GM21423 (cell line): ENCODE measurements around the gene C6orf15.

Experiments used
- ATAC-seq: cut with Tn5 transposase; IDR thresholded peaks from one replicate; pipeline ENCODE4 v1.9.1; 2021; ENCODE audit warnings: mild to moderate bottlenecking, moderate library complexity; ENCODE audit not compliant: unreplicated experiment

The C6orf15 gene

DNA sequence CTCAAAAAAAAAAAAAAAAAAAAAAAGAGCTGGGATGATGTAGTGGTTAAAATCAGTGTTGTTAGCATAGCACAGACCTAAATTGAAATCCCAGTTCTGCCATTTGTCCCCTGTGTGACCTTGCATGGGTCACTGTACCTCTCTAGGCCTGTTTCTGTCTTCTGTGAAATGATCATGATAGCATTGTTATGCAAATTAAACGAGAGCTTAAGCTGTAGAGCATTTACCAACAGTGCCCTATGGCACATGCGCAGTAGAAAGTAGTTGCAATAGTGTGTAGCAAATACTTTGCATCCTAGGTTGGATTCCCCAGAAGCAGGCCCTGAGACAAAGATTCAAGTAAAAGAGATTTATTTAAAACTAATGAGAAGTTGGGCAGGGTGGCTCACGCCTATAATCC, 19.2 kb upstream of the C6orf15 start:
- ATAC-seq: no peak

DNA sequence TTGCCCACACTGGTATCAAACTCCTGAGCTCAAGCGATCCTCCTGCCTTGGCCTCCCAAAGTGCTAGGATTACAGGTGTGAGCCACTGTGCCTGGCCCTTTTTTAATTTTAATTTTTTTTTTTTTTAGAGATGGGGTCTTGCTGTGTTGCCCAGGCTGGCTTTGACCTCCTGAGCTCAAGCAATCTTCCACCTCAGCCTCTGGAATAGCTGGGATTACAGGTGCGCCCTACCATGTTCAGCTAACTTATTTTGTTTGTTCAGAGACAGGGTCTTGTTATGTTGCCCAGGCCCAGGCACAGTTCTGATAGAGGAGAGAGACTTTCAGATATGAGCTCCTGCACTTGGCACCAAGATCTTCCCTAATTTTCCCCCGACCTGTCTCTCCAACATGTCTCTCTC, 18.4 kb upstream of the C6orf15 start:
- no peak for ATAC-seq

DNA sequence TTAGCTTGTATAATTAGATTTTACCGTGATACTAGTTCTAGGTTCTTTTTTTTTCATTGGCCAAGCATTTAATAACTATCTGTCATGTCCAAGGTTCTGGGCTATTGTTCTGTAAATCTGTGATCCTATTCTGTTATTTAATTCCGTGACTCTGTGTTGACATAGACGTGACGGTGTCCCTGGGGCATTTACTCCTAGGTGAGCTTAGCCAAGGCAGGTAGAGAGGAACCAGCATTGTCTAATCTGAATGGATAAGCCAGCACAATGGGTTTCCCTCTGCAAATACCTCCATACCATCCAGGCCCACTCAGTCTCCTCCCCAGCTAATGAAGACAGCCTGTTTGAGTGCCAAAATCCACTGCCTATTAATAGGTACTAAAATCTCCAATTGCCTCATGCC, 16.8 kb upstream of the C6orf15 start:
- no peak for ATAC-seq

DNA sequence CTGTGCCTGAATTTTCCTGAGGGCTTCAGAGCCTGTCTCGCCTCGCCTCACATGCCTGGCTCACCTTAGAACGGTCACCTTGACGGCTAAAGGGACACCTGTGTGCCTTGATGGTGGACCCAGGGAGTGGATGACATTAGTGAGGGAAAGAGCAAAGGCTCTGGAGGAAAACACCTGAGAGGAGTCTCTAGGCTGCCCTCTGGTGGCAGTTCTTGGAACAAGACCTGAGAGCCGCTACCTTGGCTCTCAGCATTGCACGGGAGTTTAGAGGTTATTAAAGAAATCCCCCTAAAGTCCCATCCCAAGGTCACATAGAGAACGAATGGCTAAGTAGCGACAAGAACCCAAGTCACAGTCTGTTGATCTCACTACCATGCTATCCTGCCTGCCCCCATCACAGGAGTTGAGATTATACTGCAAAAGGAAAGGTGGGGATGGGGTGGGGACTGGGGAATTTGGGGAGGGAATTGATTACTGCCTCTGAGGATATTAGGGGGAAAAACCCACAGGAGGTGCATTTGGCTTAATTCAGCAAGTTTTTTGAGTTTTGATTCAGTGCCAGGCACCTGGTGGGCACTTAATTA, 15.8 kb upstream of the C6orf15 start:
- ATAC-seq: no peak

DNA sequence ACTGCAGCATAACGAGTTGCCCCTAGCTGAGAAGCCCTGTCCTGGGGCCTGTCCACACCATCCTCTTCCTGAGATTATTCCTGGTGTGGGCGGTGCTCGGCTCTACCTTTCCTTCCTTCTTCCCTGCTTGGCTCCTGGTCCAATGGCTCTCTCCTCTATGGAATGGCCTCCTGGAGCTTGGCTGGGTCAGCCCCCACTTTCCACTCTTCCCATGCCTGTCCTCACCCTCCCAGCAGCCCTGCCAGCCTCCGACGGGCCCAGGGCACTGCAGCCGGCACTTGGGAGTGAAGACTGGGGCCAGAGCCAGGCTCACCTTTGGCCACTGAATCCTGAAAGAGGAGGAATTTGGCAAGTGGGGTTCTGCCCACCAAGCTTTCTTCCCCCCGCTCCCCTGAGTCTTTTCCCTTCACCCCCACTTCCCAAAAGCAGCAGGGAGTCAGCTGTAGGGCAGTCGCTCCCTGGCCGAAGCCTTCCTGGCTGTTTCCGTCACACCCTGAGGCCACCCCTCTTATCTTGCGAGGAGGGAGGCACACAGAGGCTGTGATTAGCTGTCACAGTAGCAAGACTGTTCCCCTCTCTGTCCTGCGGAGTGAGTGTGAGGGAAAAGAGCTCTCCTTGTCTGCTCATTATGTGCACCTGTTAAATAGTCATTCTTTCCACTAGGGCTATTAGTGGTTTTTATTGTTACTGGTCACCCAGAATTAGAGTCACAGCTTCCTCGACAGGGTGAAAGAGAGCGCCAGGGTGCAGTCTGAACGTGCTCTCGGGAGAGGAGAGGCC, 14.2 kb upstream of the C6orf15 start:
- no peak for ATAC-seq

DNA sequence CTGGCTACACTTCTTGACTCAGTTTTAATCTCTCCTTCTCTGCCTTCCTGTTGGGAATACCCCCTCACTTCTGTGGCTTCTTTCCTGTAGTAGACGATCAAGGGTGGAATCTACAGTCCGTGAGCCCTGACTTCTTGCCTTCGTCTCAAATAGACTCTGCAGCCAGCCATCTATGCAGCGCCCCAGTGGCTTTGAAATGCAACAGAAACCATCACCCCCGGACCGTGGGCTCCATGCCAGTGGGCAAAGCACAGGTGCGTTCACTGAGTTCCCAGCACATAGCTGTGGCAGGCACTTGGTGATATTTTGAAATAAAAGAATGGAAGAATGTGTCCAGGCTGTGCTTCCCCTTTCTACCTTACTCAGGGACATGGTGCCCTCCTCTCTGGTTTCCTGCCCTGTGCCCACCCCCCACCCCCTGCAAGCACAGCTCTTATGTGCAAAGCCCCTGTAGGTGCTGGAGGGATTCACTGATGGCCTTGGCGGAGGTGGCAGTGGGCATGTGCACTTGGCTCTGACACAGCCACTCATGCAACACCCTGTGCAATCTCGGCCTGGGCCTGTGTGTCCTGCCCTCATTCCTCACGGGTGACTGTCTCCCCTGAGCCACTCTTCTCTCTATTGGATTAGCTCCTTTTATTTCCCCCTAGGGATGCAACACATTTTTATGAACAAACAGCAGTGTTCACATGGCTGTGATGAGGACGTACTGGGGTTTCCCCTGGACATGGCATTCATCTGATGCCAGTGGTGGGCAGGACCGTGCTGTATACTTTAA, 13.4 kb upstream of the C6orf15 start:
- ATAC-seq: no peak

DNA sequence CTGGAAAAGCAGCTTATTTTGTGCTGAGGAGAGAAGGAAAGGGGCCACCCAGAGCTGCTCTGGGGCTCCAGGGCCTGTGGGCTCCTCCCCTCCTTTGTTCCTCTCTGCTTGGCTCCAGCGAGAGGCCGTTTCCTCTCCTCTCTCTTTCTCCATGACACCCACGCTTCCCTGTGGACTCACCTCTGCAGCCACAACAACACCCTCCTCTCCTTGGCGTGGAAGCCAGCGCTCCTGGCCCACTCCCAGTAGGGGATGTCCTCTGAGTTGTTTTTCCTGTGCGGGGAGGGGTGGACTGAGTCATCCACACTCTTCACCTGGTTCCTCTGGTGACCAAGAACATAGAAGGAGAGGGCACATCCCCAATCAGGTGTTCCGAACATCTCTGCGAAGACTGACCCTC, 12.8 kb upstream of the C6orf15 start:
- no peak for ATAC-seq

DNA sequence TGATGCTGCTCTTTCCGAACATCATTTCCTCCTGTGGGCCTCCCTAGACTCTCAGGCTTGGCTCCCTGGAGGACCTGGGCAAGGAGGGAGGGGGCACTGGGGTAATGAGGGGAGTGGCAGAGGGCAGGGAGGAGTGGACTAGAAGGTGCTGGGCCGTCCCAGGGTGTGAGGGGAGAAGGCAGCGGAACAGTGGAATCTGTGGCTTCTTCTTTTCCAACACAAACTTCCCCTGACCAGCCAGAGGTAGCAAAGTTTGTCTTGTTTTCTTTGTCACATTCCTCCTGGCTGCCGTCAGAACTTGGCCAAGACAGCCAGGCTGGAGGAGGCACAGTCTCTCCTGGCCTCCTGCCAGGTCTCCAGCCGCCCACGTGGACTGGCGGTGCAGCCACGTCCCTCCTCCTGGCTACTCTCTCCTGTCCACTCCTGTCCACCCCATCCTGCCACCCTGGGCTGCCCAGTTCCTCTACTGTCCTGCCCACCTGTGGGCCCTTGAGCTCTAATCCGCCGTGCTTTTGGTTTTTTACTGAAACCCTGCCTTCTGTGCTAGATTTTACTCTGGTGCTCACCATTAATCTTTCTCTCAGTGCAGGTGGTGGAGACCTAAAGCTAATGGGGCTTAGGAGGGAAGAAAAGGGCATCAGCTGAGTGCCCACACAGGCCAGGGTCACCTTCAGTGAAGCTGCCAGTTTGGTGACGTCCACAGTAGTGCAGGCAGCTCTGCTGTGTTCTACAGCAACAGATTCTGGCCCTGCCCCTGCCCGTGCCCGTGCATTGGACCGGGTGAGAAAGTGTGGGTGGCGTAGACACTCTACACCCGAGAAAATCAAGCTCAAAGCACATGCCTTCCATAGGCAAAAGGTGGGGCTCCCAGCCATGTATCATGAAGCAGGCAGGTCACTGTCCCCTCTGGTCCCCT, 10.7 kb upstream of the C6orf15 start:
- no peak for ATAC-seq

DNA sequence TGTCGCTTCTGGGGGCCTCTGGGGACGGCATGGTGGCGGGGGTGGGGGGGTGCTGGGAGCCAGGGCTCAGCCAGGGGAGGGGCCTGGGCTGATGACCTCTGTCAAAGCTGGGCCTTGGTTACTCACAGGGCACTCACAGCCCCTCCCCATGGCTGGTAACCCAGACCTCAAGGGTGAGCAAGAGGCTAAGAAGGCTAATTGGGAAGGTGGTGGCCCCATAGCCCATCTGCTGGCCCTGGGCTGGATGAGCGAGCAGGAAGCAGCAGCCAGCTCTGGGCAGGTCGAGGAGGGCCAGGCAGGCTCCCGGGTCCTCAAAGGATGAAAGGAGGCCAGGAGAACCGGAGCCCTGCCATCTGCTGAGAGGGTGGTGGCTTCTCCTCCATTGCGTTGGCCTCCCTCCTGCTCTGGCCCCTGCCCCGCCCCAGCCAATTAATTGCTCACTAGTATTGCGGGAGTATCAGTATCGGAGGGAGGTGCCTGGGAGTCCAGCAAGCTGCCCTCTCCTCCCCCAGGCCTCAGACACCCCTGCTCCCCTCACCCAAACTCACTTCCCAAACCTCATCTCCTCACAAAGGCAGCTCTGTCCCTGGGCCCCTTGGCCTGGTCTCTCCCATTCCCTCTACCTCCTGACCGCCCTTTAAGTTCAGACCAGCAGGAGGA, 8.9 kb upstream of the C6orf15 start:
- ATAC-seq: no peak

DNA sequence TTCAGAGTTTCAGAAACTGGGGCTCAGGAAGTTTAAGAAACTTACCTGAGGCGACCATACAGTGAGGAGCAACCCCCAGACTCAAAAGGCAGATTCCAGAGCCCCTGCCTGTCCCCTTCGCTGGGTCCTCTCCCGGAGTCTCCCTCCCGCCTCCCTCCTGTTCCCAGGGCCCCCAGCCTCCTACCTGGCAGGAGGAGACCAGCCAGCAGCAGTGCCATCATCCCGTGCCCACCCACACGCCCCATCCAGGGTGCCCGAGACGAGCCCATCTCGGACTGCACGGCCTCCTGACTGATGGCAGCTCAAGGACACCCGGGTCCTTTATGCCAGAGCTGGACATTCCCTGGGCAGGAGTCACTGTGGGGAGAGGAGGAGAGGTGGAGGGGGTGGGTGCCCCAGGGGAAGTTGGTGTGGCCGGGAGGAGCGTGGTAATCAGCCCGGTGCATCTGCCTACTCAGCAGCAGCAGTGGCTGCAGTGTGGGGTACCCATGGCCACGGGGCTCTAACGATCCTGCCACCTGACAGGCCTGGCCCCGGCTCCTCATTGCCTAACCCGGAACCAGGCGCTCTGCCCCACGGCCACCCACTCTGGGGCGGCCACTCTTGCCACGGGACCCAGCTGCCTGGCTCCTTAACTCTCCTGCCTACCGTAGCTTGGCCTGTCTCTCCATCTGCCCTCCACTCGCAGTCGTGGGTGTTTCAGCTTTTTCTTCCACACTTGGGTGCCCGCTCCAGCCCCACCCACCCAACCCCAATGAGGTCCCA, 8.0 kb upstream of the C6orf15 start, which contains the start of gene CDSN:
TSS of gene CDSN (minus strand) at position 296 of the 765 bp plus-strand sequence. CDS start at position 269, 27 bp downstream.
- ATAC-seq: no peak

DNA sequence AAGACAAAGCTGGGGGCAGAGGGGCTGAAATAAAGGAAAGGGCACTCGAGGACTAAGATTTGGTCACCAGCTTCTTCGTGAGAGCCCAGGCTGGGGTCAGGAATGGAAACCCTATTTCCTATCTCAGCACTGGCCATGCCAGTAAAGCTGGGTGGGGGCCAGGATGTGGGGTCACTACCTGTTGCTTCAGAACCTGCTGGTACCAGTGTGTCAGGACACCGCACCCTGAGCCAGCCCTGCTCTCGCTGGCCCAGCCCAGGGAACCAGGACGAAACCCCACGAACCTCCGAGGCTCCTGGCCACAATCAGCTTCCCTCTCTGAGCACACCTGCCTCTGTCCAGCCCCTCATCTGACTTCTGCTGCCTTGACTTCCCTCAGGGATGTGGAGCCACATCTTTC, 5.8 kb upstream of the C6orf15 start:
- no peak for ATAC-seq

DNA sequence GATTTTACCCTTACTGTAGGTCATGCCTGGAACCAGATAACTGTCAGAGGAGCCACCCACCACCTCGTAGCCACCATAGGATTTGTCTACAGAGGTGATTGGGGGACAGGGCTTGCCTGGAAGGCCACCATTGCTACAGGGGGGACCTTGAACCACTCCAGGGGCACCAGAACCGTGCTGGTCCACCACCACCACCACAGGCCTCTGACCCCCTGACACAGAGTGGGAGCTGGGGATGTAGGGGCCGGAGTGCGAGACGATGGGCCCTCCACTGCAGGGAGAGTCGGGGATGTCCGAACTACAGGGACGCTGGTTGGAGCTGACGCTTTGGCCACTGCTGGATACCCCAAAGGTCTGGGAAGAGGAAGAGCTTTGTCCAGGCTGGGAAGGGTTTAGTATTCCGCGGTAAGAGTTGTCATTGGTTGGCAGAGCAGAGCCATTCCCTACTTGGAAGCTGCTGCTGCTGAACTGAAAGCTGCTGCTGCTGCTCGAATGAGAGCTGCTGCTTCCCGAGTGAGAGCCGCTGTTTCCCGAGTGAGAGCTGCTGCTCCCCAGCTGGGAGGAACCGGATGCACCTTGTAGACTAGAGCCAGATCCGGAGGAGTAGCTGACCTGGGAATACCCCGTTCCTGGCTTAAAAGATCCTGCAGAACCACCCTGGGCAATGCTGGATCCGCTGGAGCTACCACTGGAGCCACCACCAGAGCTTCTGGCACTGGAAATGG, 4.4 kb upstream of the C6orf15 start:
- no peak for ATAC-seq

DNA sequence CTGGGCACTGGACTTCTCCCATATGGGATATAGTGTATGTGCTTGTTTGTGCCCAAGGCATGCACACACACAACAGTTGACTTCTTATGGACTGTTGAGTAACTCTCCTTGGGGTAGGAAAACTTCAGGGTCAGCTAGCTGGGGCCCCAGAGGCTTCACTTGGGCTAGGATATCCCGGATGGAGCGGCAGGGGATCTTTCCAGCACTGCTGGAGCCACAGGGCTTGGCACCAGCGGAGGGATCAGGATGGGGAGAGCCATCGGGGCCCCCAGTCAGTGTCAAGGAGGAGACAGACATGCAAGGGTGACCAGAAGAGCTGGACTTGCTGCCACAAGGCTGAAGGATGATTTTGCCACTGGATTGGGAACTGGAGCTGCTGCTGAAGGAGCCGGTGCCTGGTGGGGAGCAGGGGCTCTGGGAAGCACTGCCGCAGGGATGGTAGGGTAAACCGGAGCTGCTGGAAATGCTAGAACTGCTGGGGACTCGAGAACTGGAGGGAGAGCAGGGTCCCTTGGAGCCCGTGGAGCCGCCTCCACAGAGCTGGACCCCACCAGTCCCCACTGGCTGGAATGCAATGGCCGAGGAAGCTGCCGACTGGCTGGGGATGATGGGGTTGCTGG, 3.7 kb upstream of the C6orf15 start:
- no peak for ATAC-seq

DNA sequence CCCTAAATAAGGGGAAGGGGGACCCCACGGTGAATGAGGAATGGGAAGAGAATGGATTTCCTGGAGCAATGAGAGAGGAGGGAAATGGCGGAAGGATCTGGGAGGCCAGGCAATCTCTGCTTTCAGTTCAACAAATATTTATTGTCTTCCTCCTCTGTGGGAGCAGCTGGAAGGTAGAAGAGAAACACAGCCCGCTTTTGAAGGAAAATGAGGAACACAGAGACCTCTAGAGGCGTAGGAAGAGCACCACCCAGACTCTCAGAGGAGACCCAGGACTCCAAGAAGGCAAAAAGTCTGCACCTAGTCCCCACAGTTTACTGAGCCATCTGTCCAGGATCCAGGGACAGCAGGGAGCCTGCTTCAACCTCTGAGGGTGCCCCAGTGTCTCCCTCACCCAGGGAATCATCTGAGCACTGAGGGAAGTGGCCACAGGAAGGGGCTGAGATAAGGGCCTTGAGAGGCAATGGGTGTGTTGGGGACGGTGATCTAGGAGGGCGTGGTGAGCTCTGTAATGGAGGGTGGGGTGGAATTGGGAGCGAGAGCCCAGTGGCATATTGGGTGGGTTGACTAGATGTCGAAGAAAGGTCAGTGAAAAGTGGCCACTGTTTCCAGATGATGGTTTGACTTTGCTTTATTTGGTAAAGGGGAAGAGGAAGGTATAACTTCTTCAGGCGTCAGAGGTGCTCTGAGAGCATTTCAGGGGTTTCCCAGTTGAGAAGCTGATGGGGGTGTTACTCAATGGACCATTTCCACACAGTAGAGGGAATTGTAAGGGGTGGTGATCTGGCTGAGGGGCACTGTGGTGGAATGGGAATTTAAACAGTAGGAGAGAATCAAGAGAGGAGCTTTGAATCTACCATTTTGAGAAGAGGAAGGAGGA, 2.8 kb upstream of the C6orf15 start:
- ATAC-seq: no peak

DNA sequence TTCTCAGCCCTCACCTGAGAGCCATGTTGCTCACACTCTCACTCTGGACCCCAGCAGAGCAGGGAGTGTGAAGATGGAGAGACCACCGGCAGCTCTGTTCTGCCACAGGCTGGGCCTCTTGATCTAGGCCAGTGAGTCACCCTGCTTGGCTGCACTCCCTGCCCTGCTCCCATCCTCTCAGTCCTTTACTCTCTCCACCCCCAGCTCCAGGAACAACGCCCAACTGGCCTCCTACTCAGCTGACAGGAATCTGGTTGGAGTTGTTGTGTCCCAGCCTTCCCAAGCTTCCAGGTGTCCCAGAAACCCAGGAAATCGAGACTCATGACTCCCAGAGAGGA, 2.1 kb upstream of the C6orf15 start, which contains the start of gene PSORS1C1:
TSS of gene PSORS1C1 (plus strand) at position 260 of the 338 bp plus-strand sequence. CDS start 14,833 bp downstream, outside the sequence.
- ATAC-seq: no peak

DNA sequence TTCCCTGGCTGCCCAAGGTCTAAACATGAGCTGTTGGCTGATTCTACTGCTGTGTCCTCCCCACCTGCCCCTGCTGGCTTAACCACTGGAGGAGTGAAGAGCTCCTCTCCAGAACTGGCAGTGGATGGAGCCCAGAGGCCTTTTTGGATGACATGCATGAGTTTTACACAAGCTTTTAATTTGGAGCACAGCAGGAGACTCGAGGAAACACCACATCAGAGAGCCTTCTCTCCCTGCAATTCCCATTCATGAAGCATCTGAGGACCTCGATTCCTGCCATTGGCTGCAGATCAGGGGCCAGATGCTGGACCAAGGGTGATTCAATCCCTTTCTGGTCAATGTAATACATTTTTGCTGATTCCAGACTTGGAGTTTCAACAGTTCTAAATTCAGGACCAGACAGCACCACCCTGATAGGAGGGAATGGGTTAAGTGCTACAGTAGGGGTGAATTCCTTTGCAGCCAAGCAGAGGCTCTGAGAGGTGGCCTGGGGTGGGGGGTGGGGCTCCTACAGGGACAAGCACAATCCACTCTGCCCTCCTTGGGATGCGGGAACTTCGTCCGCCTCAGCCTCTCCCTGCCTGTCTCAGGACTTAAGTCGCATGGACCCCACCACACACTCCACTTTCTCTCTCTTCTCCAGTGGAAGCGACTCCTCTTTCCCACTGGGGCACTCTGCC, 1.6 kb upstream of the C6orf15 start:
- no peak for ATAC-seq

DNA sequence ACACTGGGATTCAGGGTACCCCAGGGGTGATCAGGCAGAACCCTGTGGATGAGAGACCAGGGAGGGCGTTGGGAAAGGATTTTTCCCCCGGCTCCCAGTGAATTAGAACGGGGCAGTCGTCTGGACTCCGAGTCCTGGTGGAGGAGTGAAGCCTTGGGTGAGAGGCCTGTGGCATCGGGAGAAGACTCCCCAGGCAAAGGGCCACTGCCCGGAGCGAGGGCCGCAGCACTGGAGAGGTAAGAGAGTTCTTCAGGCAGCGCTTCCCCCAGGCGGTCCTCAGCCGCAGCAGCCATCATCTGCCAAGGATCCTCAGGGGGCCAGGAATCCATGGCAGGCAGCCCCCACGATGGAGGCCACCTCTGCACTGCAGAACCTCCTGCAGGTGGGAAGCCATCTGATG, 663 bp downstream of the C6orf15 start:
- no peak for ATAC-seq
